ENCODE measurements around the gene SLC35E2B. TPM values are rescaled to one million over a fixed set of nuclear protein-coding genes. Genes with fewer than 3 reads are reported as not detected.

The SLC35E2B gene
- total and polyA plus RNA-seq, 2 of the 13 experiments (the other 11 are each of a cell fraction or from before 2014, with no cell fraction given): 14.1 to 19.7 TPM

- TF ChIP-seq ZNF687 (CRISPR knock-in tag; IDR thresholded peaks at IDR 0.05) (peak; percentile 31; the same call in 1 of the 2 replicates), POLR2AphosphoS5 (IDR thresholded peaks at IDR 0.05; ENCODE audit: low read depth, low read length) (no peak), USF2 (IDR thresholded peaks at IDR 0.05; ENCODE audit: low read depth, low read length) (no peak), USF2 (CRISPR knock-in tag; IDR thresholded peaks at IDR 0.05; ENCODE audit: borderline replicate concordance) (peak; percentile 35; the same call in 1 of the 2 replicates), ZNF570 (CRISPR knock-in tag; IDR thresholded peaks at IDR 0.05; ENCODE audit: borderline replicate concordance) (no peak), DMAP1 (CRISPR knock-in tag; IDR thresholded peaks at IDR 0.05) (no peak), GATA4 (IDR thresholded peaks at IDR 0.05; ENCODE audit: borderline replicate concordance, low read depth) (no peak), PHF5A (CRISPR knock-in tag; IDR thresholded peaks at IDR 0.05; ENCODE audit: low read depth, unreplicated experiment) (no peak), AKAP8 (CRISPR knock-in tag; IDR thresholded peaks at IDR 0.05) (no peak), CHD2 (IDR thresholded peaks at IDR 0.05; ENCODE audit: low read depth, low read length) (no peak), SAP130 (CRISPR knock-in tag; IDR thresholded peaks at IDR 0.05; ENCODE audit: low read depth) (peak; percentile 53; the same call in 1 of the 2 replicates), ZC3H4 (CRISPR knock-in tag; IDR thresholded peaks at IDR 0.05; ENCODE audit: borderline replicate concordance) (no peak), ZBTB21 (CRISPR knock-in tag; IDR thresholded peaks at IDR 0.05) (peak; percentile 78), HMG20B (CRISPR knock-in tag; conservative IDR thresholded peaks at IDR 0.05) (no peak), MLLT10 (CRISPR knock-in tag; IDR thresholded peaks at IDR 0.05) (no peak), HMGXB4 (CRISPR knock-in tag; IDR thresholded peaks at IDR 0.05; ENCODE audit: borderline replicate concordance in 1 of 2, low read depth in 1 of 2) (no peak; a peak in 1 of 4 replicates), ZNF704 (CRISPR knock-in tag; IDR thresholded peaks at IDR 0.05; ENCODE audit: borderline replicate concordance) (no peak), ZNF7 (CRISPR knock-in tag; IDR thresholded peaks at IDR 0.05) (0 out of 2 replicates have a peak, but pooled peaks have one; percentile 17), ZEB1 (IDR thresholded peaks at IDR 0.05; ENCODE audit: insufficient replicate concordance, low read depth) (no peak), MTA1 (CRISPR knock-in tag; IDR thresholded peaks at IDR 0.05; ENCODE audit: borderline replicate concordance) (no peak)
Observed at GRCh38 chr1:1614204-1614953, 78.2 kb downstream of the SLC35E2B start (continued).

Data from HepG2 (cell line).